Stimulated activated CD8-positive, alpha-beta memory T cell treated with anti-CD3 and anti-CD28 coated beads, Interleukin-2, amount 100 ng/mL, for 1 hour (primary cell): ENCODE measurements around the gene POLR3E.

Experiments used
- DNase-seq, 2 donors: peaks; one replicate each; pipeline ENCODE4 v3.0.0-alpha.2; 2020; ENCODE audit warnings: low read depth in 2 of 2

POLR3E gene

GRCh38 chr16:22297114-22297870 lies at the start of gene POLR3E:
Gene POLR3E, plus strand, starts transcription at chr16:22297409. Its CDS starts 5,560 bp downstream, at chr16:22302969.
- peak; percentile 100 for DNase-seq

GRCh38 chr16:22250522-22250921 lies 46.7 kb upstream of the POLR3E start:
- DNase-seq: no peak

GRCh38 chr16:22252317-22252716 lies 44.9 kb upstream of the POLR3E start:
- no peak for DNase-seq

- no peak for DNase-seq
Observed at GRCh38 chr16:22253272-22253671, 43.9 kb upstream of the POLR3E start.

- DNase-seq: no peak
Observed at GRCh38 chr16:22255335-22255734, 41.9 kb upstream of the POLR3E start.

- no peak for DNase-seq
Observed at GRCh38 chr16:22257440-22257839, 39.8 kb upstream of the POLR3E start.

GRCh38 chr16:22260490-22260889 lies 36.7 kb upstream of the POLR3E start:
- no peak for DNase-seq

- DNase-seq: no peak
Observed at GRCh38 chr16:22262460-22262859, 34.7 kb upstream of the POLR3E start.

GRCh38 chr16:22264786-22265185 lies 32.4 kb upstream of the POLR3E start:
- no peak for DNase-seq

GRCh38 chr16:22265351-22265750 lies 31.9 kb upstream of the POLR3E start:
- DNase-seq: no peak

GRCh38 chr16:22266546-22266945 lies 30.7 kb upstream of the POLR3E start:
- DNase-seq: no peak

GRCh38 chr16:22267764-22268163 lies 29.4 kb upstream of the POLR3E start:
- DNase-seq: no peak

- DNase-seq: no peak
Observed at GRCh38 chr16:22270525-22270924, 26.7 kb upstream of the POLR3E start.

GRCh38 chr16:22272870-22273650 lies 24.1 kb upstream of the POLR3E start:
- DNase-seq: no peak

- no peak for DNase-seq
Observed at GRCh38 chr16:22274916-22275315, 22.3 kb upstream of the POLR3E start.

- DNase-seq: no peak
Observed at GRCh38 chr16:22278441-22279230, 18.6 kb upstream of the POLR3E start.

- no peak for DNase-seq
Observed at GRCh38 chr16:22282254-22282892, 14.8 kb upstream of the POLR3E start.

GRCh38 chr16:22284637-22285036 lies 12.6 kb upstream of the POLR3E start:
- no peak for DNase-seq

GRCh38 chr16:22285080-22285479 lies 12.1 kb upstream of the POLR3E start:
- no peak for DNase-seq

GRCh38 chr16:22291020-22291419 lies 6.2 kb upstream of the POLR3E start:
- no peak for DNase-seq

- no peak for DNase-seq
Observed at GRCh38 chr16:22291860-22292318, 5.3 kb upstream of the POLR3E start.

GRCh38 chr16:22292320-22292719 lies 4.9 kb upstream of the POLR3E start:
- DNase-seq: no peak
